Measurements from ENCODE around the gene CD34.

- no peak for TF ChIP-seq EZH2phosphoT487 (IDR thresholded peaks at IDR 0.05; ENCODE audit: borderline replicate concordance, low read depth, low read length)
- TF ChIP-seq, protein P1, sequence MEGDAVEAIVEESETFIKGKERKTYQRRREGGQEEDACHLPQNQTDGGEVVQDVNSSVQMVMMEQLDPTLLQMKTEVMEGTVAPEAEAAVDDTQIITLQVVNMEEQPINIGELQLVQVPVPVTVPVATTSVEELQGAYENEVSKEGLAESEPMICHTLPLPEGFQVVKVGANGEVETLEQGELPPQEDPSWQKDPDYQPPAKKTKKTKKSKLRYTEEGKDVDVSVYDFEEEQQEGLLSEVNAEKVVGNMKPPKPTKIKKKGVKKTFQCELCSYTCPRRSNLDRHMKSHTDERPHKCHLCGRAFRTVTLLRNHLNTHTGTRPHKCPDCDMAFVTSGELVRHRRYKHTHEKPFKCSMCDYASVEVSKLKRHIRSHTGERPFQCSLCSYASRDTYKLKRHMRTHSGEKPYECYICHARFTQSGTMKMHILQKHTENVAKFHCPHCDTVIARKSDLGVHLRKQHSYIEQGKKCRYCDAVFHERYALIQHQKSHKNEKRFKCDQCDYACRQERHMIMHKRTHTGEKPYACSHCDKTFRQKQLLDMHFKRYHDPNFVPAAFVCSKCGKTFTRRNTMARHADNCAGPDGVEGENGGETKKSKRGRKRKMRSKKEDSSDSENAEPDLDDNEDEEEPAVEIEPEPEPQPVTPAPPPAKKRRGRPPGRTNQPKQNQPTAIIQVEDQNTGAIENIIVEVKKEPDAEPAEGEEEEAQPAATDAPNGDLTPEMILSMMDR (conservative IDR thresholded peaks at IDR 0.05; ENCODE audit: low read length), result no peak
Observed at GRCh38 chr1:207956986-207957385, 46.1 kb upstream of the CD34 start.
